Mucosa of descending colon (tissue), 3 donors: Measurements from ENCODE around the gene INSYN1. TPM values are rescaled to one million over a fixed set of nuclear protein-coding genes. Genes with fewer than 3 reads are reported as not detected.

Experiments used
- ATAC-seq: fragments of 200-7000 bp; cut with Tn5 transposase; one replicate; pipeline ENCODE4 v1.9.1; 2020; ENCODE audit warnings: mild to moderate bottlenecking, moderate library complexity
- DNase-seq, 3 donors: peaks; one replicate each; pipeline ENCODE4 v3.0.0-alpha.2; 2020
- H3K36me3 ChIP-seq: fragments of 200-600 bp; one replicate; pipeline ENCODE4 v1.8.0; 2021; ENCODE audit warnings: low read depth, mild to moderate bottlenecking
- H3K4me1 ChIP-seq: fragments of 200-600 bp; one replicate; pipeline ENCODE4 v1.8.0; 2021; ENCODE audit warnings: low read depth, mild to moderate bottlenecking
- H3K4me3 ChIP-seq: fragments of 200-600 bp; one replicate; pipeline ENCODE4 v1.8.0; 2021; ENCODE audit warnings: mild to moderate bottlenecking
- H3K9me3 ChIP-seq: fragments of 200-600 bp; one replicate; pipeline ENCODE4 v1.8.0; 2021; ENCODE audit warnings: mild to moderate bottlenecking
- intact Hi-C, 2 donors: fragments of 100-400 bp; cut with DNase I in 1 of 2; cut with micrococcal nuclease in 1 of 2; formaldehyde crosslinking; loops; one replicate each; pipeline versions ENCODE4 v1.11.0 to v1.11.1; 2022; cut with DNase I, micrococcal nuclease
- total RNA-seq, 3 donors: library from RNA; stranded (reverse); fragmentation: NEBNext Ultra II Directional in 2 of 3; extraction: Animal tissue kit (Norgen Biotek cat#: 25700) in 2 of 3; gene quantifications; one replicate each; pipeline versions ENCODE4 v1.2.1 to v1.2.4, GENCODE V29; 2021 to 2023
- TF ChIP-seq, protein P1 (sequence below): fragments of 200-600 bp; IDR thresholded peaks from one replicate; pipeline ENCODE4 v1.8.0; 2022; ENCODE audit warnings: antibody characterized with exemption, mild to moderate bottlenecking
- donor health status: DM: no; HTN: no; CAD: no; lungs with moderate emphysema.
- donor health status: DM: no; HTN: no; CAD: no.
- donor health status: DM: no; HTN: yes; CAD: no.

INSYN1 gene
- total RNA-seq, 3 donors from 2014 or later, result 0.98 to 9.0 (median 1.8) TPM

DNA sequence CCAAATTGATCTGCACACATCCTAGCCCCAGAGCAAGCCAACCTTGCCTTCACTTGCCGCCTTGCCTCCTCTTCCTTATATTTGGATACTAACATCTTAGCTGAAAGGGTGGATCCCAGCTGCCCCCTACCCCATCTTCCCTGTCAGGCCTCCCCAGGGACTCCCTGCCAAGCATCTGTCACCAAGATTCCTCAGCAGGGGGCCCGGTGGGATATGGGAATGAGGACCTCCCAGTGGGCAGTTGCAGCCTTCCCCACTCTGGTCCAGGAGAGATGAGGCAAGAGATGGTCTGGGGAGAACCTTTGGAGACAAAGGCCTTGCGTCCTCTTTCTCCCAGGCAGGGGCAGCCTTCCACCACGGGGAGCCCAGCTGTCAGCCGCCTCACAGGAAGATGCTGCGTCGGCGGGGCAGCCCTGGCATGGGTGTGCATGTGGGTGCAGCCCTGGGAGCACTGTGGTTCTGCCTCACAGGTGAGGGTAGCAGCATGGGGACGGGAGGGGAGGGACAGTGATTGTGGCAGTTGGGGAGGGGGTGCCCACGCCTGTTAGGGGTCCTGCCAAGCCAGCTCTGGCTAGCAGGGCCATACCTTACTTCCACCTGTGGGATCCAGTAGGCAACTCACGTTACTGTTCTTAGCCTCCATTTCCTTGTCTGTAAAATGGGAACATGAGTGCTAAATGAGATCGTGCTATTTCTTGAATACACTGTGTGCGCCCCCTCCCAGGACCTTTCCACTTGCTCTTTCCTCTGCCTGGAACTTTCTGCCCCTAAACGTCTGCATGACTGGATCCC lies 53.7 kb downstream of the INSYN1 start:
- no peak for DNase-seq
- H3K4me1 ChIP-seq, result peaks cover 7% of the 10 kb centered on the region
- H3K36me3 ChIP-seq, result no peaks in the 10 kb centered on the region
- no peak overlapping the region for H3K4me3 ChIP-seq
- intact Hi-C loops, result loop anchor here (2.0 to 10.0 kb wide), 2 partner anchors 23 to 135 kb away; no protein-coding TSS in a partner anchor
- ATAC-seq, result no peak
- TF ChIP-seq, protein P1, sequence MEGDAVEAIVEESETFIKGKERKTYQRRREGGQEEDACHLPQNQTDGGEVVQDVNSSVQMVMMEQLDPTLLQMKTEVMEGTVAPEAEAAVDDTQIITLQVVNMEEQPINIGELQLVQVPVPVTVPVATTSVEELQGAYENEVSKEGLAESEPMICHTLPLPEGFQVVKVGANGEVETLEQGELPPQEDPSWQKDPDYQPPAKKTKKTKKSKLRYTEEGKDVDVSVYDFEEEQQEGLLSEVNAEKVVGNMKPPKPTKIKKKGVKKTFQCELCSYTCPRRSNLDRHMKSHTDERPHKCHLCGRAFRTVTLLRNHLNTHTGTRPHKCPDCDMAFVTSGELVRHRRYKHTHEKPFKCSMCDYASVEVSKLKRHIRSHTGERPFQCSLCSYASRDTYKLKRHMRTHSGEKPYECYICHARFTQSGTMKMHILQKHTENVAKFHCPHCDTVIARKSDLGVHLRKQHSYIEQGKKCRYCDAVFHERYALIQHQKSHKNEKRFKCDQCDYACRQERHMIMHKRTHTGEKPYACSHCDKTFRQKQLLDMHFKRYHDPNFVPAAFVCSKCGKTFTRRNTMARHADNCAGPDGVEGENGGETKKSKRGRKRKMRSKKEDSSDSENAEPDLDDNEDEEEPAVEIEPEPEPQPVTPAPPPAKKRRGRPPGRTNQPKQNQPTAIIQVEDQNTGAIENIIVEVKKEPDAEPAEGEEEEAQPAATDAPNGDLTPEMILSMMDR, result no peak
- H3K9me3 ChIP-seq, result no peaks in the 10 kb centered on the region

DNA sequence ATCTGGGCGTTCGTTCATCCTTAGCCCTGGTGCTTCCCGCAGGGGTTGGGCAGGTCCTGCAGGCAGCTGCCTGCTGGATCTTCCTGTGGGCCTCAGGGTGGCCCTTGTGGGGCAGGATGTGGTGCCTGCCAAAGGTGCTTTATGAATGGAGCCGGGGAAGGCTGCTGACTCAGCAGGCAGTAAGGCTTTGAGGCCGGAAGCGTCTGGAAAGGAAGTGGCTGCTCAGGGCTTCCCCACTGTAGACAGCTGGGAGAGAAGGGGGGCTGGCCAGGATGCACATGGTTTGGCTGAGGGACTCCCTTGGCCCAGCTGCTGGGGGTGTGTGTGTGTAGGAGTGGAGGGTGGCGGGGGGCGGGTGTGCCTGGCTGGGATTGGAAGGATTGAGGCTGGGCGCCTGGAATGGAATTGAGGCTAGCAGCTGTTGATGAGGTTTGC lies 56.1 kb downstream of the INSYN1 start:
- intact Hi-C loops, result no loop called here
- H3K36me3 ChIP-seq, result no peaks in the 10 kb centered on the region
- peak; percentile 87 for ATAC-seq
- H3K4me3 ChIP-seq, result no peak overlapping the region
- DNase-seq, result peak; percentile 74 to 86 (median 76)
- peaks cover 7% of the 10 kb centered on the region for H3K4me1 ChIP-seq
- no peaks in the 10 kb centered on the region for H3K9me3 ChIP-seq
- TF ChIP-seq, protein P1, result no peak

DNA sequence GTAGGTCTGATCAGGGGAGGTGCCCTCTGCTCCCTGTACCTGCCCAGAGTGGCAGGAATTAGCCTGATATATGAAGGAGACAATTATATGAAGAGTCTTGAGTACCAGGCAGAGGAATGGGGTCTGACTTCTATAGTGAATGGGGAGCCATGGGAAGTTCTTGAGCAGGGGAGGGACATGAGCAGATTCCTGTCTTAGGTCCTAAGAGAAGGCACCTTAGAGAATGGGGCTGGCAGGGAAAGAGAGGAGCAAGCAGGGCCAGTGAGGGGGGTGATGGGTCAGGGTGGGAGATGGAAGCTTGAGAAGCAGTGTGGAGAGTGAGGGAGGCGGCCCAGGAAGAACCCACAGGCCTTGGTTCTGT lies 56.5 kb downstream of the INSYN1 start:
- DNase-seq, result no peak
- ATAC-seq, result no peak
- TF ChIP-seq, protein P1, result no peak
- Histone ChIP-seq H3K36me3 (no peaks in the 10 kb centered on the region), H3K9me3 (no peaks in the 10 kb centered on the region), H3K4me3 (no peak overlapping the region), H3K4me1 (peaks cover 7% of the 10 kb centered on the region)
- intact Hi-C loops, result no loop called here

DNA sequence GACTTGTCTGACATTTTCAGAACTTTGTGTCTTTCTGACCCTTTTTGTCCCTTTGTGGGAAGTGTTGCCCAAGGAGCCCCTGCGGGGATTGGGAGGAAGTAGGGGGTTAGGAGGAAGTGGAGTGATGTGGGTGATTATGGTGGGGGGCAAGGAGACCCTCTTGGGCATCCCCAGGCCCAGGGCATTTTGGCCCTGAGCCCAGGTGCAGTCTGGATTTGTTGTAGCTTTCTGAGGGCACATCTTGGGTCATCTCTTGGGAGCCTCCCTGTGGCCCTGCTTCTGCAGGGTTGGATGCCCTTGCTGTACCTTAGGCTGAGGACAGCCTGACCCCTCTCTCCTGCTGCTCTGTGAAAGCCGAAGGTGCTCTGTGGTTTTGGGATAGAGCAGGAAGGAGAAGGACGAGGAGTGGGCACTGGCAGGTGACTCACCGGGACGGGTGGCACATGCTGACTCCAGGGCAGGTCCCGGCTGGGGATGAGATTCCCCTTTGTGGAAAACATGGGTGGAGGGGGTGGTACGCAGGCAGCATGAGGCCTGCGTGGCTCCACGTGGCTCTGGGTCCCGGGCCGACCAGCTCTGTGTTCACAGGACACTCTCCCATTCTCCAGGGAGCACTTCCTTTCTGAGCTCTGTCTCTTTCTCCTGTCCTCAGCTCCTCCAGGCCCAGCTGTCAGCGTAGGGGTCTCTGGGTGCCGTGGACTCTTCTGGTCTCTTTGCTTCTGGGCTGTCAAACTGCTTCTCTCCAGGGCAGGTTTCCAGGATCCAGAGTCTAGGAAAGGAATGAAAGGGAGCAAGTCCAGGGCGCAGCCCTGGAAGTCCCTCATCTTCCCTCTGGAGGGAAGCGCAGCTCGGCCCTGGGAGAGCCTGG lies 57.1 kb downstream of the INSYN1 start:
- intact Hi-C loops, result no loop called here
- H3K4me1 ChIP-seq, result peaks cover 7% of the 10 kb centered on the region

DNA sequence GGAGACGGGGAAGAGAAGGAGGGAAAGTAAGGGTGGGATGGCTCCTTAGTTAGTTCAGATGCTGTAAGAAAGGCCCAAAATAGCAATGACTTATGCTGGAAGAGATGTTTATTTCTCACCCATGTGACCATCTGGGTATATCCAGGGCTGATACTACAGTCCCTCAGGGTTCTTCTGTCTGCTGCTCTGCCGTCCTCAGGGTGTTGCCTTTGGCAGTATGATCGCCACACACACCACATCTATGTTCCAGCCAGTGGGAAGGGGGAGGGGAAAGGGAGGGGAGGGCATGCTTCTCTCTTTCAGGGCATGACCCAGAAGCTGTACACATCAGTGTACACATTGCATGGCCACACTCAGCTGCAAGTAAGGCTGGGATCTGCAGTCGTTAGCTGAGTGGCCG lies 58.7 kb downstream of the INSYN1 start:
- H3K9me3 ChIP-seq, result no peaks in the 10 kb centered on the region
- intact Hi-C loops, result no loop called here
- DNase-seq (no peak), ATAC-seq (no peak)
- no peak overlapping the region for H3K4me3 ChIP-seq
- H3K36me3 ChIP-seq, result no peaks in the 10 kb centered on the region
- TF ChIP-seq, protein P1, result no peak
- H3K4me1 ChIP-seq, result peaks cover 7% of the 10 kb centered on the region

More for the DNA sequence above, 57.1 kb downstream of the INSYN1 start:
- Histone ChIP-seq H3K36me3 (no peaks in the 10 kb centered on the region), H3K4me3 (no peak overlapping the region), H3K9me3 (no peaks in the 10 kb centered on the region)
- DNase-seq (no peak), ATAC-seq (no peak)
- TF ChIP-seq, protein P1, result no peak
